BJ (cell line): ENCODE data around the gene MGARP. TPM values are rescaled to one million over a fixed set of nuclear protein-coding genes. Genes with fewer than 3 reads are reported as not detected.

Source experiments
- CTCF ChIA-PET: fragments of 350-600 bp; formaldehyde crosslinking; extraction: SDS; loops from one replicate; lab custom pipeline; 2021; ENCODE audit warnings: antibody characterized with exemption, inconsistent platforms; lab: Yijun Ruan, JAX
- POLR2A ChIA-PET: fragments of 300-600 bp; sonication (Branson Sonifier 250); formaldehyde crosslinking; extraction: SDS; loops from one replicate; lab custom pipeline; 2021; ENCODE audit warnings: antibody characterized with exemption; lab: Charles Lee
- DNase-seq: peaks from one replicate; pipeline ENCODE4 v3.0.0-alpha.2; 2011; ENCODE audit warnings: low read depth
- H3K27me3 ChIP-seq: 2 replicates; pipeline ENCODE4 v1.6.0; 2011; ENCODE audit warnings: low read length; ENCODE audit not compliant: control insufficient read depth, insufficient read depth
- H3K36me3 ChIP-seq: 2 replicates; pipeline ENCODE4 v1.5.1; 2011; ENCODE audit warnings: low read length; ENCODE audit not compliant: control insufficient read depth, insufficient read depth
- H3K4me3 ChIP-seq: 2 replicates; pipeline ENCODE4 v1.5.1; 2011; ENCODE audit warnings: low read depth, mild to moderate bottlenecking, control low read depth, low read length
- CTCF ChIP-seq: IDR thresholded peaks from 2 replicates; pipeline ENCODE4 v1.5.1; 2011; ENCODE audit warnings: low read depth, mild to moderate bottlenecking, control low read depth, inconsistent platforms, low read length, moderate library complexity; ENCODE audit not compliant: insufficient read depth
- polyA plus RNA-seq: library from polyadenylated mRNA; depleted of rRNA; stranded (reverse); fragments of >200 nt; gene quantifications from 2 replicates; pipeline ENCODE4 v1.2.3, GENCODE V29; 2011; rRNA removed
- small RNA-seq: library from RNA; depleted of rRNA; stranded (forward); fragments of <200 nt; gene quantifications from one replicate; pipeline ENCODE3, GENCODE V24; 2012; ENCODE audit warnings: low replicate concordance, low read depth; ENCODE audit not compliant: insufficient read length

Gene MGARP
- polyA plus RNA-seq, 1 experiment = 24.2 TPM

- TF ChIP-seq CTCF = no peak
- DNase-seq = no peak
- H3K4me3 ChIP-seq = no peak overlapping the region
- no peaks in the 10 kb centered on the region for H3K36me3 ChIP-seq
- ChIA-PET POLR2A (no interaction called here), CTCF (interaction anchor here (1.1 to 1.8 kb wide), 4 partner anchors 13 to 127 kb away, joined by 3 to 5 read pairs (median 3); partner anchors contain the start of gene NAA15)
- H3K27me3 ChIP-seq = no peaks in the 10 kb centered on the region
Measured at GRCh38 chr4:139223682-139224317, 56.2 kb downstream of the MGARP start.

GRCh38 chr4:139222215-139222614, 57.8 kb downstream of the MGARP start:
- no peak for DNase-seq
- CTCF ChIA-PET = interaction anchor here (0.9 to 1.5 kb wide), 2 partner anchors 12 to 74 kb away, joined by 3 to 8 read pairs; no protein-coding TSS in a partner anchor
- POLR2A ChIA-PET = no interaction called here

GRCh38 chr4:139221687-139222086, 58.3 kb downstream of the MGARP start:
- POLR2A ChIA-PET = no interaction called here

More at GRCh38 chr4:139222215-139222614, 57.8 kb downstream of the MGARP start:
- TF ChIP-seq CTCF = no peak
- H3K36me3 ChIP-seq = no peaks in the 10 kb centered on the region
- H3K27me3 ChIP-seq = no peaks in the 10 kb centered on the region
- H3K4me3 ChIP-seq = no peak overlapping the region

GRCh38 chr4:139219450-139220055, 60.5 kb downstream of the MGARP start:
- no peaks in the 10 kb centered on the region for H3K36me3 ChIP-seq
- no peaks in the 10 kb centered on the region for H3K27me3 ChIP-seq
- CTCF ChIA-PET = interaction anchor here (0.7 kb wide), 1 partner anchor 829 kb away, joined by 3 read pairs; no protein-coding TSS in a partner anchor
- DNase-seq = no peak
- no peak overlapping the region for H3K4me3 ChIP-seq
- TF ChIP-seq CTCF = no peak
- POLR2A ChIA-PET = no interaction called here

More at GRCh38 chr4:139221687-139222086, 58.3 kb downstream of the MGARP start:
- Histone ChIP-seq H3K27me3 (no peaks in the 10 kb centered on the region), H3K4me3 (no peak overlapping the region), H3K36me3 (no peaks in the 10 kb centered on the region)
- CTCF ChIA-PET = interaction anchor here (0.9 to 1.5 kb wide), 2 partner anchors 12 to 74 kb away, joined by 3 to 8 read pairs; no protein-coding TSS in a partner anchor
- no peak for DNase-seq
- TF ChIP-seq CTCF = no peak

Small RNA genes within 50 kb of the gene (small RNA-seq; reads per million reads assigned to genes)
- gene RNU6-1074P (not detected), gene RNU6-1214P (not detected), gene RNU6-506P (not detected)

Other genes starting within 250 kb of the MGARP start
- 23.9 and 28.6 TPM in 2 replicates for gene ELF2, start 103.0 kb downstream of the MGARP start, polyA plus RNA-seq
- gene NAA15, start 21.3 kb upstream of the MGARP start, polyA plus RNA-seq = 5.3 and 15.0 TPM in 2 replicates
- gene NDUFC1, start 22.3 kb upstream of the MGARP start, polyA plus RNA-seq = 53.0 and 54.2 TPM in 2 replicates
- 4.0 and 6.2 TPM in 2 replicates for gene RAB33B, start 173.9 kb upstream of the MGARP start, polyA plus RNA-seq